H54 (cell line): Measurements from ENCODE around the gene ANXA2R.

Source experiments
- DNase-seq: peaks from one replicate; pipeline ENCODE4 v3.0.0; 2011; ENCODE audit warnings: low spot score, mixed read lengths; ENCODE audit not compliant: insufficient read length
- FAIRE-seq: peaks from 3 replicates; lab custom pipeline; 2011; peaks lifted over from hg19 to GRCh38; lab: Jason Lieb, UNC
- POLR2A ChIP-seq: IDR thresholded peaks from 2 replicates; pipeline ENCODE4 v1.6.1; 2011; ENCODE audit warnings: low read depth, mild to moderate bottlenecking, low read length

ANXA2R gene

DNA sequence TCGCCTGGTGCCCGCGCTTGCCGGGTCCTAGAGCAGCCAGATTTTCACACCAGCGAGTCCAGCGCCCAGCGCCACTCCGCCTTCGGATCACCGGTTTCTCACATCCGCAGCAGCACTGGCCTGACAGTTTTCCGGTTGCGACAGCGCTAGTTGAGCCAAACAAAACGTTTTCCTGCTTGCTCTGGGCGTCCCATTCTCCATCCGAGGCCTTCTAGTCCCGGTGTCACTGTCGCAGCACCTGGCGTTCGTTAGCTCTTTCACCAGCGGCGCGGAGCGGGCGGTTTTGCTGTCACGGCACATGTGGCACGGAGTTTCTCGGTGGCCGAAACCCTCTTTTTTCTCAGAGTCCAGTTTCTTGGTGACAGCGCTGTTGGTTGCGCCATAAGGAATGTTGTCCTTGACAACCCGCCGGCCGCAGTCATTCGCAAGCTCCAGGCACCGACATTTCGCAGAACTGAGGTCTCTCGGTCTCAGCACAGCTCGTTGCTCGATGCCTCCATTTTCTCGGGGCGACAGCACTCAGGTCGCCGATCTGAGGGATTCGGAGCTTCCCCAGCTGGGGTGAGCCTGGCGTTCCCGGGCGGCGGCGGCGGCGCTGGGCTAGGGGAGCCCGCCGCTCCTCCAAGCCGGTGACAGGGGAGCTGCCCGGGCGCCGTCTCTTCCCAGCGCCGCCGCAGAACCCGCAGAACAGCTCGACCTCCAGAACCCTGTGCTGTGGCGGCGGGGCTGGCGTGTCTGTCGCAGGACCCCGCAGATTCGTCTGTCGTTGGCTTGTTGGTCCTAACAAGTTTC lies 47.8 kb downstream of the ANXA2R start:
- DNase-seq: peak; percentile 56
- peak; percentile 65 for TF ChIP-seq POLR2A
- FAIRE-seq: no peak

DNA sequence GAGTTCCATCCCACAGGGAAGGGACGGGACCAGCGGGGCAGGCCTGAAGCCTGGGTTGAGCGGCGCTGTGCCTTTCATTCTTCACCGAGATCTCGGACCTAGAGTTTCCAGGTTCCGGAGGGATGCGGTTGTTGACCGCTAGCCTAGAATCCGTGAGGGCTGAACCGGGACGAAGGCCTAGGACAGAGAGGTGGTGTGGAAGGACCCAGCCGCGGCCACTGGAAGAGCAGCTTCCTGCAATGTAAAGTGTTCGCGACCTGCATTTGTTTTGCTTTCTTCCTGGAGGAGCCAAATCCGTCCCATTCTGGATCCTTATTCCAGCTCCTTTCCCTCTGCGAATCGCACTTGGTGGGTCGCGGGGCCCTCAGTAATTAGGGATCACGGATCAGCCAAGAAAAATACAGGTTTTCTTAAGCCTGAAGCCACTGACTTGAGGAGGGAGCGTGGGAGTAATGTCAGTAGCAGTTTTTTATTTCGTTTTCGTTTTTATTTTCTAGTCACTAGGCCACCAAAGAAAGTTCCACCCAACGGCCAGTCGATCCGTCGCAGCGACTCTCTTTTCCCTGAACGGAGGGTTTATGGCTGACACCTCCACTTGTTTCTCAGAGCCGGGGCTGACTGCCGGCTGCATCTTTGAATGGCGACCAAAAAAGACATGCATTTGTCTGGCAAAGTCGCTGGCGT lies 48.6 kb downstream of the ANXA2R start:
- TF ChIP-seq POLR2A: no peak
- no peak for DNase-seq
- no peak for FAIRE-seq

DNA sequence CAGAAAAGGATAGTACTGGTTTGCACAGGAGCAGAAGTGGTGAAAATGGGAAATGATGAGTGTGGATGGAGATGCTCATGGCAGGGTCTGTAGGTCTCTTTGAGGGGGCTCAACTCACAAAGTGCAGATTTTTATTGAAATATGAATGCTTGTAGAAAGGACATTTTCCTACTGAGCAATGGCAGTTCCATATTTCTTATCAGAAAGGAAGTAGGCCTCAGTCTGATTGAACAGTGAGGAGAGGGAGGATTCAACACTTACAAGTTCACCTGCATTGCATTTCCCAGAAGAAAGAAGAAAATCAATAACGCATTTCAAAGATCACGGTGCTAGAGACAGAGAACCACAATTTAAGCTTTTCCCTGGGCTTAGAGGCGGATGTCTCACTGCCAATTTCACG lies 49.2 kb downstream of the ANXA2R start:
- DNase-seq: no peak
- no peak for FAIRE-seq

More for the DNA sequence above, 49.2 kb downstream of the ANXA2R start:
- TF ChIP-seq POLR2A: no peak
